Fibroblast of lung (primary cell): ENCODE results near the gene OBSCN.

Experiments
- CTCF ChIP-seq, 2 donors: IDR thresholded peaks in 1 of 2; conservative IDR thresholded peaks in 1 of 2; 1 replicate in 1 of 2; 2 replicates in 1 of 2; pipeline ENCODE4 v1.5.1; 2011 to 2012; ENCODE audit warnings: low read length in 2 of 2, control low read depth in 1 of 2, inconsistent platforms in 1 of 2, low read depth in 1 of 2, mild to moderate bottlenecking in 1 of 2
- EZH2 ChIP-seq: IDR thresholded peaks from 2 replicates; pipeline ENCODE4 v1.5.1; 2012; ENCODE audit warnings: low read length, control low read depth, mild to moderate bottlenecking; ENCODE audit errors: missing control alignments

GRCh38 chr1:228352677-228353481 is 145.0 kb downstream of the OBSCN start:
- TF ChIP-seq CTCF (conservative IDR thresholded peaks at IDR 0.05 in 1 of 2, IDR thresholded peaks at IDR 0.05 in 1 of 2; ENCODE audit: low read depth in 1 of 2, low read length in 2 of 2): no peak
- no peak for TF ChIP-seq EZH2
